Measurements from ENCODE around the gene PNPO.

DNA sequence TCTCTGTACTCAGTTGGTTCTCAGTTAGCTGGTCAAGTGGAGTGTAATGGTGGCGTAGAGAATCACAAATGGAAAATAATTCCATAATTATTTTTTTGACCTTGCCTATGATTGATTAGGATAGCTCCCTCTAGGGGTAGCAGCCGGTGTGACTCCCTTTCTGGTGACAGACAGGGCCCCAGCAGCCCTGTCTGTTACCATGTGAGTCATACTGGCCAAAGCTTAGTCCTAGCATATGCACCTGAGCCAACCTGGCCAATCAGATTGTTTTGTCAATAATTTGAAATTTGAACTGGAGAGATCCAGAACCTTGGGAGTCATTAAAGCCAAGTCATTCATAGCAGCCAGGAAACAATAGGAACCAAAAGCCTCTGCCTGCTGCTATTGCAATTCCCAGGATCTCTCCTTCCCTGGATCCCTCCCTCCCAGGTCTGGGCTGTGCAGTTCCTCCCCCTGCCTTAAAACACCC, 5.6 kb downstream of the PNPO start:
- TF ChIP-seq, protein P1, sequence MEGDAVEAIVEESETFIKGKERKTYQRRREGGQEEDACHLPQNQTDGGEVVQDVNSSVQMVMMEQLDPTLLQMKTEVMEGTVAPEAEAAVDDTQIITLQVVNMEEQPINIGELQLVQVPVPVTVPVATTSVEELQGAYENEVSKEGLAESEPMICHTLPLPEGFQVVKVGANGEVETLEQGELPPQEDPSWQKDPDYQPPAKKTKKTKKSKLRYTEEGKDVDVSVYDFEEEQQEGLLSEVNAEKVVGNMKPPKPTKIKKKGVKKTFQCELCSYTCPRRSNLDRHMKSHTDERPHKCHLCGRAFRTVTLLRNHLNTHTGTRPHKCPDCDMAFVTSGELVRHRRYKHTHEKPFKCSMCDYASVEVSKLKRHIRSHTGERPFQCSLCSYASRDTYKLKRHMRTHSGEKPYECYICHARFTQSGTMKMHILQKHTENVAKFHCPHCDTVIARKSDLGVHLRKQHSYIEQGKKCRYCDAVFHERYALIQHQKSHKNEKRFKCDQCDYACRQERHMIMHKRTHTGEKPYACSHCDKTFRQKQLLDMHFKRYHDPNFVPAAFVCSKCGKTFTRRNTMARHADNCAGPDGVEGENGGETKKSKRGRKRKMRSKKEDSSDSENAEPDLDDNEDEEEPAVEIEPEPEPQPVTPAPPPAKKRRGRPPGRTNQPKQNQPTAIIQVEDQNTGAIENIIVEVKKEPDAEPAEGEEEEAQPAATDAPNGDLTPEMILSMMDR (IDR thresholded peaks at IDR 0.05; ENCODE audit: insufficient read depth, low read length, poor library complexity, severe bottlenecking), result peak; percentile 90
- no peak for TF ChIP-seq EZH2phosphoT487 (conservative IDR thresholded peaks at IDR 0.05; ENCODE audit: low read length)

Data from SU-DHL-6 (cell line).